GM19324 (cell line): ENCODE data around the gene C10orf53.
"Not testable (repeated sequence)": the region's sequence is repeated elsewhere in the genome, so short reads cannot be mapped to it uniquely, and the experiment has no call there.

Experiments used
- ATAC-seq: cut with Tn5 transposase; IDR thresholded peaks from one replicate; pipeline ENCODE4 v1.9.1; 2021; ENCODE audit warnings: mild to moderate bottlenecking, moderate library complexity; ENCODE audit not compliant: unreplicated experiment, low FRiP score

C10orf53 gene

DNA sequence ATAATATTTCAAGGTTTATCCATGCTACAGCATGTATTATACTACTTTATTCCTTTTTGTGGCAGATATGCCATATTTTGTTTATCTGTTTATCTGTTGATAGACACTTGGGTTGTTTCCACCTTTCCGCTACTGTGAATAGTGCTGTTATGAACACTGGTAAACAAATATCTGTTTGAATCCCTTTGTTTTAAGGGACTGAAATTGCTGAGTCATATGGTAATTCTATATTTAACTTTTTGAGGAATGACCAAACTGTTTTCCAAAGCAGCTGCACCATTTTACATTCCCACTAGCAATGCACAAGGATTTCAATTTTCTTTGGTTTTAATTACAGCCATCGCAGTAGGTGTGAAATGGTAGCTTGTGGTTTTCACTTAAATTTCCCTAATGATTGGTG, 3.4 kb downstream of the C10orf53 start:
- no peak for ATAC-seq

DNA sequence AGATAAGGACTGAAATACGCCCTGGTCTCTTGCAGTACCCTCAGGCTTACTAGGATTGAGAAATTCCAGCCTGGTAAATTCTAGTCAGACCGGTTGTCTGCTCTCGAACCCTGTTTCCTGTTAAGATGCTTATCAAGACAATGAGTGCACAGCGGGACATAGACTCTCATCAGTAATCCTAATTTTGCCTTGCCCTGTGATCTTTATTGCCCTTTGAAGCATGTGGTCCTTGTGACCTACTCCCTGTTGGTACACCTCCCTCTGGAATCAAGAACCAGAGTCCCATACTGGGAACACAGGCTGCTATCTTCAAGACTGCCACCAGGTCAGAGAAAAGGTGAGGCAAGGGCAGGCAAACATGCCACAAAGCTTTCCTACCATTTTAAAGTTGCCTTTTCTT, 7.2 kb downstream of the C10orf53 start:
- no peak for ATAC-seq

DNA sequence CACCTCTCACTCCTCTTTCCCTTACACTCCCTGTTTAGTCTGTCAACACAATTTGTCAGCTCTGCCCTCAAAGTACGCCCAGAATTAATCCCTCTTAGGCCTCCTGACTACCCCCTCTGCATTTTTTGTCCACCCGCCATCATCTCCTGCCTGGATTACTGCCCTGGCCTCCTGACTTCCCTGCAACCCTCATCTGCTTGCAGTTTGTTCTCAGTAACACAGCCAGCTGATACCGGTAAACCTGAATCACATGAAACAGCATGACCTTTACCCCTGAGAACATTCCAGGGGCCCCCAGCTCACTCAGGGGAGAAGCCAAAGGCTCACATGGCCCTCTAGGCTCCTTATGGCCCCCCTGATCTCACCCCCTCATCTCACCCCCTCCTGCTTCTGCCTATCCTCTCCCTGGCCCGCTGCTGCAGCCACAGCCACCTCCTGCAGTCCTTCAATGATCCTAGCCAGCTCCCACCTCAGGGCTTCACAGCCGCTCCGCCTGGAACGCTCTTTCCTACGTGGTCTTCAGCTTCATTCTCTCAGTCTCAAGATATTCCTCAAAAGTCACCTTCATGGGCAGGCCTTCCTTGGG, 8.9 kb downstream of the C10orf53 start:
- no peak for ATAC-seq

DNA sequence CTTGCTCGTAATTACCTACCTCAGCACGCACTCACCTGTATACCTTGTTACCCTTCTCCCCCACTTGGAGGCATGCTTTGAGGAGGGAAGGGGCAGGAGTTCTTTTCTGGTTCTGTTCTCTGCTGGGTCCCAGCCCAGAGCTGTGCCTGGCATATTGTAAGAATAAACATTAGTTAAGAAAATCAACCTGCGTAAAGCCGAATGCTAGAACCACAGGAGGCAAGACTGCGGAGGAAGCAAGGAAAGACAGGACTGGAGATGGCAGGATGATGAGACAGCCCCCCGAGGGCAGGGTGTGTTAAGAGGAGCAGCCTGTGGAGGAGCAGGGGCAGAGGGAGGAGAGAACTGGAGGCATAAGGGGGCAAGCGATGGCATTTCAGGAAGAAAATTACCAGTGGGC, 9.5 kb downstream of the C10orf53 start:
- no peak for ATAC-seq

DNA sequence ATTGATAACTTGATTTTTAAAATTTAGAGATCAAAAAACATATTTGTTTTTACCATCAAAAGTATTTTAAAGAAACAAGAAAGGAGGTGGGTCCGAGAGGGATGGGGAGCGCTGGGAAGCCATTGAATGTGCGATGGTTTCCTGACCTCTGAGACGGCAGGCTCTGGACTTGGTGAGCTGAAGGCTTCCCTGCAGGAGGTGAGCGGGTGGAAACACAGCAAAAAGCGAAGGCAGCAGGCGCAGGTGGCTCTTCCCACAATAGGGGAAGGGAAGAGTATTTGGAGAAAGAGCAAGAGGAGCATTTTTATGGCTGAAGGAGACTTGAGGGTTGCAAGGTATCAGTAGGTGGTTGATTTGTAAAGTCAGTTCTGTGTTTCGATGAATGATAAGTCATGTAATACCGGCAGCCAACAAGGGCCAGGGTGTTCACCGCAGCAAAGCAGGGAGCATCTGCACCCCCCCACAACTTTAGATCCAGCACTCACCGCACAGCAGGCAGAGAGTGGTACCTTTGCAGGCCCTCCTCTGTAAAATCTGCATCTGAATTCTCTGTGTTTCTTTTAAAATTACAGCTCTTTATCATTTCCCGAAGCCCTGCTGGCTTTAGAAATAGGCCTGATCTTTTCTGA, 10.5 kb downstream of the C10orf53 start:
- ATAC-seq, result no peak

DNA sequence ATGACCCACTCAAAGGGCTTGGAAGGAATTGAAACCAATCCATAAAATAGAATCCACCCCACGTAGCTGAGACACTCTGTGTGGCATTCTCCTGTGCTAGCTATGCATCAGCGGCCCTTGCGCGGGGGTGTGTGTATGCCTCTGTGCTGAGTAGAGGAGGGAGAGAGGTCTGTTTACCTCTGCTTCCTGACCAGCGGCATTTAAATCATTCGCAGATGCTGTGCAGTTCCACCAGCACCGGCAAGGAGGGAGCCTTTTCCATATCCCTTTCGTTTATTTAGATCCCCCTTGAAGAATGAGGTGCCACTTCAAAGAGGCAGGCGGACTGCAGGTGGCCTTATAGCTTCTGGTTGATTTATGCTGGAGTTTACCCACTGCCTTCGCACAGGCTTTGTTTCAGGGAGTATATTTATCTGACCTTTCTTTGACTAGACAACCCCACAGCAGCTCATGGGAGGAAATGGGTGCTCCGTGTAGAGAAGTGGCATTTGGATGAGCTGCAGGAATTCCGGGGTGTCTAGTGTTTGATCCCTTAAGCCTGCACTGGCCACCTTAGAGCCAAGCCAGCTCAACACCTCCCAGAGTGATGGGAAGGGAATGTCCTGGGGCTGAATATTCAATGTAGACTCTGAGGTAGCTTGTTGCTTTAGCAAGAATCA, 11.4 kb downstream of the C10orf53 start:
- ATAC-seq, result no peak

DNA sequence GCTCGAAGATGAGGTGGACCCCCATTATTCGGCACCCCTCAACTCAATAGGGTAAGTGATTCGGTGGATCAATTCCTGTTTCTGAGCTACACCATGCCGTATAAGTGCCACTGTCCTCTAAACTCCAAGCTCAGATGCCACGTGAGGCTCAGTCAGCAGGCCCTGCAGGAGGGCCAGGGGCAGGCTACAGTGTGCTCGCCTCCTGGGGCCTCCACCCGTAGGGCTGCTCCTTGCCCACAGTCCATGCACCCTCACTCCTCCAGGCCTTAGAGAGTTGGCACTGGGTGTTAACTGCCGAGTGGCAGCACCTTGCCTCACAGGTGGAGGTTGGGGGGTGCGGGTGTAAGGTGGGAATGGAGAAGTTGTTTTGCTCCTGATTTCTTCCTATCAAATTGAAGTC, 12.1 kb downstream of the C10orf53 start:
- no peak for ATAC-seq

DNA sequence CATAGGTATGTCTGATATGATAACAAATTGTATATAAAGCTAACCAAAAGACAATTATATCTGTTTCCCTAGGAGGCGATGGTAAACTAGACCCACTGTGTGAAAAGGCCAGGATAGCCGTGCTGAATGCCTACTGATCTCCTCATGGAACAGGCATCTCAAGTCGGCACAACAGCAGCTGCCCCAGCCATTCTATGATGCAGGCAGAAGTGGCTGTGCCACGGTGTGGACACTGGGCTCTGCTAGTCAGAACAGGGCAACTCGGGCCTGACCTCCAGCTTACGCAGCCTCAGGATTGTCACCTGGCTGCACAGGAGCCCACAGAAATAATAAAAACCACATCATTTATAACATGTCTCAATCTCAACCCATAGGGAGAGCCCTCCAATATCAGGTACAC, 15.0 kb downstream of the C10orf53 start:
- no peak for ATAC-seq

DNA sequence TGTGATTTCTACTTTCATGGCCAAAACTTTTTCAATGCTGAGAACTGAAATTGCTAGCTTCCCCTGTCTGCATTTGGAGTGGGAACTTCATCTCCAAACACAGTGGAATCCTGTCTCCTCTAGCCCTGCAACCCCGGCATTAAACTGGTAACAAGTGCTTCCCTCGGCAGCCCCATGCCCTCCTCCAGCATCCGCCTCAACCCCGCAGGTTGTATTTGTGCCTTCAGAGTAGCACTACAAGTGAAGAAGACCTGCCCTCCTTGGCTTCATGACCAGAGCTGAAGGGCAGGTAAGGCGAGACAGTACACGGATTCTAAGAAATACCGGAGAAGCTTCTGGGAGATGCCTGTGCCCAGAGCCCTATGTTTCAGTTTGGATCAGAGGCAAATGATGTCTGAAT, 16.9 kb downstream of the C10orf53 start:
- no peak for ATAC-seq

DNA sequence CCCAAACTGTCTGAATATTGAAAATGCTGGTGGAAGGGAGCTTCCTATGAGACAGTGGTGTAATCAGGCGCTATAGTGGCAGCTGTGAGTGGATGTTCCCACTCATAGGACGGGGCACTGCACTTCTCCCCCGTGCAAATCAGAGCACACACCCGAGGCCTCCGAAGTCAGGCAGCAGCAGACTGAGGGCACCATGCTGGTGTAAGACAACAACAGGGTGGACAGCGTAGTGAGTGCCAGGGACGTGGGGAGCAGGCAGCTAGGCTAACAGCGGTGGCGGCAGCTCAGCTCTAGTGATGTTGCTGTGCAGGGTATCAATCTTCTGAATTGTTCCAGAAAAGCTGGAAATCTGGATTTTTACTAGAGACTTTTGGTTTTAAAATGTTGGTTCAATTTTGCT, 19.2 kb downstream of the C10orf53 start:
- no peak for ATAC-seq

DNA sequence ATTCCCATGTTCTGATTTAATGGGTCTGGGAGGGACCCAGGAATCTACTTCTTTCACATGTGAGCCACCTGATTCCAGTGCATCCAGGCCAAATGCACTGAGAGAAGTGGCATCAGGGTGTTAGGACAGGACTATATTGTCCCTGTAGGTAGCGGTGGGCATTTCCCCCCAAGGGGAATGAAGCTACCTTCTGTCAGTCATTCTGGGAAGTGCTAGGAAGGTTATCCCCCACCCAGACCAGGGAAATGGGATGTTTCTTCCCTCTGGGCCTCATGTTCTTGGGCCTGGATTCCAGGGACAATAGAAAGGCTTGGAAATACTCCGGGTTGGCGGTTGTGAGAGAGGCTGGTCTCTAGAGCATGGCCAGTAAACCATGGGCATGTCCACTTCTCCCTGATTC, 20.8 kb downstream of the C10orf53 start:
- no peak for ATAC-seq

DNA sequence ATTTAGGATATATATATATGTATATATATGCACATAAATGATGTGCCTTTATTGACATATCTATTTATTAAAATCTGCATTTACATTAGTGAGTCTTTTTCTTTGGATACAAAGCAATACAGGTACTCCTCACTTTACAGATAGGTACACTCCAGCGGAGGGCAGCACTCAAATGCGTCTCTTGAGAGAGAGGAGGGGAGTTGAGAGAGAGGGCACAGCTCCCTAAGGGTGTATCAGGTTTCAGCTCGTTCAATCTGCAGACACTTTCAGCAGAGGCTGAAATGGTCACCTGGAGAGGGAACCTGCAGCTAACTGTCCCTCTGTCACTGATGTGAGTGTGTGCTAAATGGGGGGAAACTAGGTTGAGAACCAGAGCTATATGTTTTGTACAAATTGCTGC, 21.5 kb downstream of the C10orf53 start:
- ATAC-seq, result no peak

DNA sequence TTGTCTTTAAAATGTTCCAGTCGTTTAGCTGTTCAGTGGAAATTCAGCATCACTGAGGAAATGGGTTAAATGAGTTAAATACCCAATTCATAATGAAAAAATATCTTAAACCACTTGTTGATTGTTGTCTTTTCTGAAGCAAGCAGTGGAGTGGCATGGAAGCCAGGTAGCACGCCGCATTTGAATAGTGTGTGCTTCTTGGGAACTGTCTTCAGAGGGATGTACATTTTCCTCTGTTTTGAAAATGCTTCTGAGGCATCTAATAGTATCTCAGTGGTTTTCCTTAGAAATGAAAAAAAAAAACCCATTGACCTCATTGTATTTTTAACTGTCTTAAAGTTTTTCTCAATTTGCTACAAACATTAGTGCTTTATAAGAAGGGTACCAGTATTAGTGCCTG, 28.1 kb downstream of the C10orf53 start:
- ATAC-seq, result no peak

DNA sequence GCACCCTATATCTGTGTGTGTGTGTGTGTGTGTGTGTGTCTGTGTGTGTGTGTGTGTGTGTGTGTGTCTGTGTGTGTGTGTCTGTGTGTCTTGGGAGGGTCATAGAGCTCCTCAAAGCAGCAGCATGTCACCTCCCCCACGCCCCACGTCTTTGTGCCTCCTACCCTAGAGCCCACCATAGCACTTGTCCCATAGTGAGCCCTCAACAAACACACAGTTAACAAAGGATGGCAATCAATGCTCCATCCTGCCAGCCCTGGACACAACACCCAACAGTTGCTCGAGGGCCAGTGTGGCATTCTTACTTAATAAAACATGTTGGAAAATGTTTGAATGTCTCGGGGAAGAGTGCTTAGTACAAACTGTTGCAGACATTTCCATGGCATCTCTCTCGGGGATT, 30.5 kb downstream of the C10orf53 start:
- no peak for ATAC-seq

DNA sequence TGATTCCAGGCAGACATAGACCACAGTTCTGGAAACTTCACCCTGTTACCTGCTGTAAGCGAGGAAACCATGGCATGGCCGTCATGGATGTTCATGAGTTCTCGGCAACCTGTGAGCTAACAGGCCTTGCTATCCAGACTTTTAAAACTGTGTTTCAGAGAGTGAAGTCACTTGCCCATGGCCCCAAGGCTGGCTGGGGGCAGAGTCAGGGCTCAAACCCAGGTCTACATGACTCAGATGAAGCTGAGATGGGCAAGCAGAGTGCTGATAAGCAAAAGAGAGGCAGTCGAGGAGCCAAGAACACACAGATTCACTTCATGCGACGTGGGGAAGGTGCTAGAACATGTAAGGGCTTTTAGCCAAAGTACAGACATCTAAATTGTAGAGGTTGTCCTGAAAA, 31.5 kb downstream of the C10orf53 start:
- no peak for ATAC-seq

DNA sequence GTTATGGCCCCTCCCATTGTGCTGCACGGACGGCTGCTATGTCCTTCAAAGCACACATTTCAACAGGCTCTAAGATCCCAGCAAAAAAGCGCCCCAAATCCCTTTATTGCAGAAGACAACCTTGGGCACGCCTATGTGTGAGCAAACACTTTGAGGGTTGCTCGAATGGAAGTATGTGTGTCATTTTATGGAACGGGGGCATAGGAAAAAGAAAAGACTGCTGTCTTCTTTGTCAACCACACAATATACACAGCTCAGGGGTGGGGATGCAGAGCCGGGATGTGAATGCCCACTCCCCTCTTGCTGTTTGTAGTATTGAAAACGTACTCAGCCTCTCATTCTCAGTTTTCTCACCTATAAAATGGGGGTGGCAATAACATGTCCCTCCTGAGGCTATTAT, 32.0 kb downstream of the C10orf53 start:
- no peak for ATAC-seq

DNA sequence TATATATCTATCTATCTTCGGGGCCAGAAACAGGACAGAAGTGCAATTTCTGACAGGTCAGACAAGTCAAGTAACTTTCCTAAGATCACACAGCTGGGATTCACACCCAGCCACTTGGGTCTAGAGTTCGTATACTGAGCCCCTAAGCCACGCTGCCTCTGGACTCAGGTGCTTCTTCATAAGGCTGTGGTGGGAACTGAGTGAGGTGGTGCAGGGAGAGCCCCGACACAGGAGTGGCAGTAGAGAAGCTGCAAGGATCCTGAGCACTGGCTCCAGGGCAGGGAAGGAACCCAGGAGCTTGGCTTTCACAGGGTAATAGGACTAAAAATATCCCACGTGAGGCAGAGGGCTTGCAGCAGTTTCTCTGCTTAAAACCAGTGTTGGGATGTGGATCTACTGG, 33.8 kb downstream of the C10orf53 start:
- ATAC-seq, result no peak

DNA sequence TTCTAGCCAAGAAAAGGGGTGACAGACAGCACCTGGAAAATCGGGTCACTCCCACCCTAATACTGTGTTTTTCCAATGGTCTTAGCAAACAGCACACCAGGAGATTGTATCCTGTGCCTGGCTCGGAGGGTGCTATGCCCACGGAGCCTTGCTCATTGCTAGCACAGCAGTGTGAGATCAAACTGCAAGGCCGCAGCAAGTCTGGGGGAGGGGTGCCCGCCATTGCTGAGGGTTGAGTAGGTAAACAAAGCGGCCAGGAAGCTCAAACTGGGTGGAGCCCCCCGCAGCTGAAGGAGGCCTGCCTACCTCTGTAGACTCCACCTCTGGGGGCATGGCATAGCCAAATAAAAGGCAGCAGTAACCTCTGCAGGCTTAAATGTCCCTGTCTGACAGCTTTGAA, 35.7 kb downstream of the C10orf53 start:
- ATAC-seq, result not testable (repeated sequence)

DNA sequence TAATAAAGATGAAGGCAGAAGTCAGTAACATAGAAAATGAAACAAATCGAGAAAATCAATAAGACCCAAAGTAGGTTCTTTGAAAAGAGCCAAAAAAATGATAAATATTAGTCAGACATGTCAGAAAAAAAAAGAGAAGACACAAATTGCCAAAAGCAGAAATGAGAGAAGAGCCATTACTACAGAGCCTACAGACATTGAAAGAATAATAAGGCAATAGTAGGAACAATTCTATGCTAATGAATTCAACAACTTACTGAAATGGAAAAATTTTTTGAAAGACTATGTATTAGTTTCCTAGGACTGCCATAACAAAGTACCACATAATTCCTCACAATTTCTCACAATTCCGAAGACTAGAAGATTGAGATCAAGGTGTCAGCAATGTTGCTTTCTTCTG, 47.1 kb downstream of the C10orf53 start:
- ATAC-seq, result no peak

DNA sequence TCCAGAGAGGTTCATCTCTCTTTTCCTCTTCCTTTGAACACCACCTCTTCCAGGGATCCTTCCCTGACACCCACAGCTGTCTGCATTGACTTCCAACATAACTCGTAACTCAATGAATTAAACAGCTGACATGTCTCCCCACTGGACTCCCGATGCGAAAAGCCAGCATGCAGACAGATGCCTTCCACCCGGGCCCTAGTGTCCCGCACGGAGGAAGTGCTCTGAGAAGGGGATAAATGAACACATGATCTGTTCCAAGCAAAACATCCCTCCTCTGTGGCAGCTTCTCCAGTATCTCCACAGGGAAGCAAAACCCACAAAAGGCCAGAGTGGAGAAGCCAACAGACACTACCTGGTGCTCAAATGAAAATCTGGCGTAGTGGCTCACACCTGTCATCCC, 54.4 kb downstream of the C10orf53 start:
- ATAC-seq, result no peak

DNA sequence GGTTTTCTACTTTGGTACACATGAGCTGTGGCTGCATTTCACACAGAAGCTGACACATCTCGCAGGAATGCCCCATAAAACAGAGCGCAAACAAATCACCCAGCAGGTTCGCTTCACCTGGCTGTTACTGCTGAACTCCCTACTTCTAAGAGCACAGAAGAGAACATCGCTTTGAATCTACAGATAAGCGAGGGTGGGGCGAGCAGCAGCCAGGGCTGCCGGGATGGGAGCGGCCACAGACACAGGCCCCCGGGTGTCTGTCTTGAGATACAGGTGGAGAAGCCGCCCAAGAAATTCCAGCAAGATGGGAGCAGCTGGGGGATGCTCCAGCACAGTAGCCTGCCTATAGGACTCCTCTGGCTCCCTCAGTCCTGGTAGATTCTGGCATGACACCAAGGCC, 55.2 kb downstream of the C10orf53 start:
- no peak for ATAC-seq

DNA sequence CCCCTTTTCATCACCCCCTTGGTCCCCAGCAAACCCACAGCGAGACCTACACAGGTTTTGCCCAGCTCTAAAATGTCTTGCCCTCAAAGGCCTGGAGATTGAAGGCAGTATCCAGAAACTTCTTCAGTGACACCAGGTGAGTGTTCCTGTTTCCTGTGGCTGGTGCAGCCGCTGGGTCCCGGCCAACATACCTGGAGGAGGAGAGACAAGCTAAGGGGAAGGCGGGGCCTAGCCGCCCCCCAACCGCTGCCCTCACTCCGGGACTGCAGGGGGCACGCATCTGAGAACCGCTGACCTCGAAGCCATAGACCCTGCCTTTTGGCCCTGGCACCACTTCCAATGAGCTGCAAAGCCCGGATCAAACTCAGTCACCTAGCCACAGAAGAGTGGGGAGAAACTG, 55.7 kb downstream of the C10orf53 start:
- ATAC-seq, result no peak
